ENCODE results near the gene SLC39A3.

The SLC39A3 gene

GRCh38 chr19:2750808-2751437 is 11.1 kb upstream of the SLC39A3 start:
- no peak for DNase-seq (ENCODE audit: low read depth in 2 of 3, low spot score in 2 of 3)

- no peak for DNase-seq (ENCODE audit: low read depth in 2 of 3, low spot score in 2 of 3)
These were observed 7.5 kb upstream of the SLC39A3 start for GRCh38 chr19:2747349-2747748.

- no peak for DNase-seq (ENCODE audit: low read depth in 2 of 3, low spot score in 2 of 3)
These were observed 4.3 kb upstream of the SLC39A3 start for GRCh38 chr19:2744113-2744512.

- no peak for DNase-seq (ENCODE audit: low read depth in 2 of 3, low spot score in 2 of 3)
These were observed 3.3 kb upstream of the SLC39A3 start for GRCh38 chr19:2743099-2743498.

GRCh38 chr19:2740314-2740656 is 468 bp upstream of the SLC39A3 start:
- DNase-seq (ENCODE audit: low read depth in 2 of 3, low spot score in 2 of 3) = no peak

- no peak for DNase-seq (ENCODE audit: low read depth in 2 of 3, low spot score in 2 of 3)
These were observed 3.1 kb downstream of the SLC39A3 start for GRCh38 chr19:2736550-2737190.

GRCh38 chr19:2735374-2735773 is 4.4 kb downstream of the SLC39A3 start:
- no peak for DNase-seq (ENCODE audit: low read depth in 2 of 3, low spot score in 2 of 3)

- DNase-seq (ENCODE audit: low read depth in 2 of 3, low spot score in 2 of 3) = no peak
These were observed 5.1 kb downstream of the SLC39A3 start for GRCh38 chr19:2734589-2735288.

- no peak for DNase-seq (ENCODE audit: low read depth in 2 of 3, low spot score in 2 of 3)
These were observed 5.8 kb downstream of the SLC39A3 start for GRCh38 chr19:2733930-2734588.

GRCh38 chr19:2732883-2733282 is 6.9 kb downstream of the SLC39A3 start:
- DNase-seq (ENCODE audit: low read depth in 2 of 3, low spot score in 2 of 3) = no peak

GRCh38 chr19:2732157-2732725 is 7.6 kb downstream of the SLC39A3 start:
- no peak for DNase-seq (ENCODE audit: low read depth in 2 of 3, low spot score in 2 of 3)

GRCh38 chr19:2731181-2731995 is 8.4 kb downstream of the SLC39A3 start:
- no peak for DNase-seq (ENCODE audit: low read depth in 2 of 3, low spot score in 2 of 3)

- DNase-seq (ENCODE audit: low read depth in 2 of 3, low spot score in 2 of 3) = no peak
These were observed 9.6 kb downstream of the SLC39A3 start for GRCh38 chr19:2729943-2730818.

- DNase-seq (ENCODE audit: low read depth in 2 of 3, low spot score in 2 of 3) = no peak
These were observed 10.9 kb downstream of the SLC39A3 start for GRCh38 chr19:2728783-2729387.

GRCh38 chr19:2727640-2727944 is 12.2 kb downstream of the SLC39A3 start:
- no peak for DNase-seq (ENCODE audit: low read depth in 2 of 3, low spot score in 2 of 3)

- no peak for DNase-seq (ENCODE audit: low read depth in 2 of 3, low spot score in 2 of 3)
These were observed 12.7 kb downstream of the SLC39A3 start for GRCh38 chr19:2726904-2727639.

- no peak for DNase-seq (ENCODE audit: low read depth in 2 of 3, low spot score in 2 of 3)
These were observed 13.5 kb downstream of the SLC39A3 start for GRCh38 chr19:2726160-2726855.

GRCh38 chr19:2724148-2724557 is 15.7 kb downstream of the SLC39A3 start:
- no peak for DNase-seq (ENCODE audit: low read depth in 2 of 3, low spot score in 2 of 3)
